Neural cell (in vitro differentiated cells): Measurements from ENCODE around the gene C1QTNF8. TPM values are rescaled to one million over a fixed set of nuclear protein-coding genes. Genes with fewer than 3 reads are reported as not detected.

ENCODE experiments used
- H2AFZ ChIP-seq: fragments of 200-600, 300-800 bp; sonication (generic), shearing (Covaris generic); 2 replicates; pipeline ENCODE4 v1.6.0; 2014; ENCODE audit warnings: low read depth, mild to moderate bottlenecking, antibody characterized with exemption, low read length, moderate library complexity
- H3F3A ChIP-seq: fragments of 200-600 bp; shearing (Covaris generic); 2 replicates; pipeline ENCODE4 v1.6.1; 2016; ENCODE audit warnings: mild to moderate bottlenecking, moderate library complexity, mixed read lengths, antibody characterized with exemption, low read length; ENCODE audit not compliant: insufficient read depth, poor library complexity, severe bottlenecking
- H3K27ac ChIP-seq: fragments of 200-600, 300-800 bp; sonication (generic), shearing (Covaris generic); 2 replicates; pipeline ENCODE4 v1.5.1; 2014; ENCODE audit warnings: mild to moderate bottlenecking, low read length, moderate library complexity
- H3K27me3 ChIP-seq: fragments of 300-800, 200-600 bp; sonication (generic), shearing (Covaris generic); 2 replicates; pipeline ENCODE4 v1.6.0; 2014; ENCODE audit warnings: mild to moderate bottlenecking, low read depth, low read length, moderate library complexity; ENCODE audit not compliant: insufficient read depth
- H3K36me3 ChIP-seq: fragments of 300-800, 200-600 bp; sonication (generic), shearing (Covaris generic); 2 replicates; pipeline ENCODE4 v1.5.1; 2014; ENCODE audit warnings: mild to moderate bottlenecking, antibody characterized with exemption, low read length, moderate library complexity; ENCODE audit not compliant: insufficient read depth
- H3K4me2 ChIP-seq: fragments of 300-800, 200-600 bp; sonication (generic), shearing (Covaris generic); 2 replicates; pipeline ENCODE4 v1.6.0; 2014; ENCODE audit warnings: mild to moderate bottlenecking, low read length
- H3K4me3 ChIP-seq: fragments of 300-800, 200-600 bp; sonication (generic), shearing (Covaris generic); 2 replicates; pipeline ENCODE4 v1.5.1; 2014; ENCODE audit warnings: mild to moderate bottlenecking, low read length, moderate library complexity
- H3K79me2 ChIP-seq: fragments of 200-600 bp; shearing (Covaris generic); replicated peaks from 2 replicates; pipeline ENCODE4 v1.6.0; 2014; ENCODE audit warnings: mild to moderate bottlenecking, low read length, moderate library complexity; ENCODE audit not compliant: insufficient read depth
- H3K9ac ChIP-seq: fragments of 300-800, 200-600 bp; sonication (generic), shearing (Covaris generic); 2 replicates; pipeline ENCODE4 v1.6.1; 2016; ENCODE audit warnings: mild to moderate bottlenecking, low read length, mixed read lengths
- H3K9me2 ChIP-seq: fragments of 200-600 bp; shearing (Covaris generic); 2 replicates; pipeline ENCODE4 v1.6.1; 2016; ENCODE audit warnings: mild to moderate bottlenecking, low read length, mixed read lengths; ENCODE audit not compliant: insufficient read depth
- H3K9me3 ChIP-seq: fragments of 200-600, 300-800 bp; sonication (generic), shearing (Covaris generic); 2 replicates; pipeline ENCODE4 v1.6.1; 2016; ENCODE audit warnings: mild to moderate bottlenecking, mixed run types, low read length, moderate library complexity, mixed read lengths
- H4K20me1 ChIP-seq: fragments of 200-600 bp; shearing (Covaris generic); 2 replicates; pipeline ENCODE4 v1.6.1; 2016; ENCODE audit warnings: mild to moderate bottlenecking, mixed run types; ENCODE audit not compliant: insufficient read depth
- CTCF ChIP-seq: fragments of 450-650 bp; IDR thresholded peaks from 2 replicates; pipeline ENCODE4 v1.5.1; 2014; ENCODE audit warnings: antibody characterized with exemption, mild to moderate bottlenecking, moderate library complexity; ENCODE audit not compliant: poor library complexity, severe bottlenecking
- EP300 ChIP-seq: fragments of 450-650 bp; conservative IDR thresholded peaks from 2 replicates; pipeline ENCODE4 v1.6.1; 2014; ENCODE audit warnings: antibody characterized with exemption, mild to moderate bottlenecking, moderate library complexity; ENCODE audit not compliant: poor library complexity, severe bottlenecking
- EZH2 ChIP-seq: fragments of 200-600, 300-800 bp; shearing (Covaris generic), sonication (generic); IDR thresholded peaks from 2 replicates; pipeline ENCODE4 v1.6.1; 2014; ENCODE audit warnings: antibody characterized with exemption, low read length, borderline replicate concordance, mild to moderate bottlenecking; ENCODE audit not compliant: insufficient read depth, poor library complexity, severe bottlenecking
- MXI1 ChIP-seq: fragments of 450-650 bp; conservative IDR thresholded peaks from 2 replicates; pipeline ENCODE4 v1.6.1; 2014; ENCODE audit warnings: antibody characterized with exemption, mild to moderate bottlenecking; ENCODE audit not compliant: poor library complexity, severe bottlenecking
- POLR2AphosphoS5 ChIP-seq: IDR thresholded peaks from 2 replicates; pipeline ENCODE4 v1.6.1; 2012
- RAD21 ChIP-seq: fragments of 450-650 bp; conservative IDR thresholded peaks from 2 replicates; pipeline ENCODE4 v1.6.1; 2014; ENCODE audit warnings: antibody characterized with exemption, mild to moderate bottlenecking, moderate library complexity
- REST ChIP-seq: IDR thresholded peaks from 2 replicates; pipeline ENCODE4 v1.6.1; 2012; ENCODE audit warnings: borderline replicate concordance
- SMC3 ChIP-seq: fragments of 450-650 bp; conservative IDR thresholded peaks from 2 replicates; pipeline ENCODE4 v1.6.1; 2014; ENCODE audit warnings: antibody characterized with exemption, mild to moderate bottlenecking, moderate library complexity; ENCODE audit not compliant: poor library complexity
- TAF1 ChIP-seq: IDR thresholded peaks from 2 replicates; pipeline ENCODE4 v1.6.1; 2012; ENCODE audit warnings: low read depth
- polyA plus RNA-seq: library from polyadenylated mRNA; depleted of rRNA; stranded (reverse); fragments of >200 nt; gene quantifications from 2 replicates; pipeline ENCODE4 v1.2.3, GENCODE V29; 2014

Gene C1QTNF8
- polyA plus RNA-seq, 1 donor from 2014 or later, result 0.79 TPM

GRCh38 chr16:1089822-1090619 lies 6.0 kb downstream of the C1QTNF8 start:
- no peaks in the 10 kb centered on the region for H3F3A ChIP-seq
- H3K79me2 ChIP-seq, result no peaks in the 10 kb centered on the region
- H3K36me3 ChIP-seq, result no peaks in the 10 kb centered on the region
- no peak overlapping the region for H3K4me2 ChIP-seq
- H3K4me3 ChIP-seq, result no peak overlapping the region
- H3K9ac ChIP-seq, result no peak overlapping the region
- no peaks in the 10 kb centered on the region for H3K9me3 ChIP-seq
- H2AFZ ChIP-seq, result no peak overlapping the region
- no peak overlapping the region for H3K27ac ChIP-seq
- no peaks in the 10 kb centered on the region for H3K9me2 ChIP-seq
- TF ChIP-seq EP300, result no peak
- no peak for TF ChIP-seq REST
- no peak for TF ChIP-seq POLR2AphosphoS5
- no peak for TF ChIP-seq RAD21
- no peak for TF ChIP-seq SMC3
- no peak for TF ChIP-seq MXI1
- no peaks in the 10 kb centered on the region for H4K20me1 ChIP-seq
- no peaks in the 10 kb centered on the region for H3K27me3 ChIP-seq

GRCh38 chr16:1089439-1089821 lies 6.6 kb downstream of the C1QTNF8 start:
- no peak overlapping the region for H3K4me3 ChIP-seq
- H3K27me3 ChIP-seq, result no peaks in the 10 kb centered on the region
- no peak overlapping the region for H2AFZ ChIP-seq
- H3K9me2 ChIP-seq, result no peaks in the 10 kb centered on the region
- no peaks in the 10 kb centered on the region for H3F3A ChIP-seq
- no peaks in the 10 kb centered on the region for H3K9me3 ChIP-seq
- no peaks in the 10 kb centered on the region for H4K20me1 ChIP-seq
- H3K36me3 ChIP-seq, result no peaks in the 10 kb centered on the region
- H3K79me2 ChIP-seq, result no peaks in the 10 kb centered on the region
- no peak overlapping the region for H3K9ac ChIP-seq
- no peak overlapping the region for H3K27ac ChIP-seq
- no peak overlapping the region for H3K4me2 ChIP-seq
- TF ChIP-seq RAD21 (no peak), TAF1 (no peak), EP300 (no peak), CTCF (no peak), EZH2 (no peak), MXI1 (no peak), REST (no peak), POLR2AphosphoS5 (no peak), SMC3 (no peak)
